AG08395 (cell line): ENCODE measurements around the gene PPARD.
"Not testable (repeated sequence)": the region's sequence is repeated elsewhere in the genome, so short reads cannot be mapped to it uniquely, and the experiment has no call there.

Experiments used
- DNase-seq: peaks from one replicate; pipeline ENCODE4 v3.0.0; 2012; ENCODE audit warnings: mixed read lengths, low spot score

The PPARD gene

GRCh38 chr6:35438378-35439065 lies 96.2 kb downstream of the PPARD start:
- DNase-seq = not testable (repeated sequence)

DNA sequence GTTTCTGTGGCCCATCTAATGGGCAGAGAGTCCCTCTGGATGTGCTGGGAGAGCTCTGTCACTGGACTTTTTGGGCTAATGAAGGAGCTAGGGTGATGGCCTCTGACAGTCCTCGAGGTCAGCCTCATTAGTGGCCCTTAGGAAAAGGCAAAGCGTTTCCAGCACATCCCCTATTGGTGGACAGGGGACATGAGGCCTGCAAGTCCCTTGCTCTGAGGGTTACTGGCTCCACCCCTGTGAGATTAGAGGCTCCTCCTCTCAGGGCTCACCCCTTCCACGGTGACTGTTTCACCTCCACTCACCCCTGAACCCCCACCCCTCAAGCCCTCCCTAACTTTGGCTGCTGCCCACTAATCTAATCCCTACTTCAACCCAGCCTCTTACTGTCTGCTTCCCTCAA lies 97.0 kb downstream of the PPARD start:
- DNase-seq = no peak

- no peak for DNase-seq
These were observed 98.8 kb downstream of the PPARD start for GRCh38 chr6:35441205-35441604.

DNA sequence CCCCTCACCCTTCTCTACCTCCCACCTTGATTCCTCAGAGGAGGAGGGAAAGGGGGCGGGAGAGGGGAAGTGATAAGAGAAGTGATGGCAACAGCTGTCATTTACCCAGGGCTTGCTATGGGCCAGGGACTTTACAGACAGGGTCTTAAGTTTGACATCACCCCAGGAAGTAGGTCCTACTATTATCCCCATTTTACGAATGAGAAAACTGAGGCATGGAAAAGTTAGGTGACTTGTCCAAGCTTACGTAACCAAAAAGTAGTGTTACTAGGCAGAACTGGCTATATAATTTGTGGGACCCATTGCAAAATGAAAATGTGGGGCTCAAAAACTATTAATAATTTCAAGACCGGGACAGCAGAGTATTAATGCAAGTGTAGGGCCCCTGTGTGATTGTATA lies 99.3 kb downstream of the PPARD start:
- no peak for DNase-seq

- no peak for DNase-seq
These were observed 100.3 kb downstream of the PPARD start for GRCh38 chr6:35442693-35443092.

DNA sequence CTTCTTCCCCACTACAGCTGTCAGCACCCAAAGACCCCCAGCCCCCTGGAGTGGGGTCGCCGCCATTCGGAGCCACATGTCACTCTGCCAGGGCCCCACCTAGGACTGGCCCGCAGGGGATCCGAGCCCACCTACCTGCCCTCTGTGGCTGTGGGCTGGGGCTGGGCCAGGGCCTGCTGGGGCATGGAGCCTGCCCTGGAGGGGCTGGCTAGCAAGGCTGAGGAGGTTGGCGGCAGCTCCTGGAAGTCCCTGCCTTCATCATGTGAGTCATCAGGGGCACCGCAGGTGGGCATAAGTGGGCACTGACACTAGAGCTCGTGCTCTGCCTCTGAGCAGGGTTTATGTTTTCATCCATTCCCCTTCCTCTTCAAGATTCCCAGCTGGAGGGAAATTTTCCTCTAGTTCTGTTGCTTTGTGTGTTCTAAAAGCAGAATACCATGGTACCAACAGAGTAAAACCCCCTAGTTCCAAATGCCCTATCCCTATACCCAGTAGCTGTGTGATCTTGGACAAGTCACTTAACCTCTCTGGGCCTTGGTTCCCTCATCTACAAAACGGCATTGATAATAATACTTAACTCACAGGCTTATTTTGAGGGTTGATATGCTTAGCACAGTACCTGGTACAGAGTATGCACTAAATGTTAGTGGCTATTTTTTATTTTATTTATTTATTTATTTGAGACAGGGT lies 101.1 kb downstream of the PPARD start:
- DNase-seq = no peak

DNA sequence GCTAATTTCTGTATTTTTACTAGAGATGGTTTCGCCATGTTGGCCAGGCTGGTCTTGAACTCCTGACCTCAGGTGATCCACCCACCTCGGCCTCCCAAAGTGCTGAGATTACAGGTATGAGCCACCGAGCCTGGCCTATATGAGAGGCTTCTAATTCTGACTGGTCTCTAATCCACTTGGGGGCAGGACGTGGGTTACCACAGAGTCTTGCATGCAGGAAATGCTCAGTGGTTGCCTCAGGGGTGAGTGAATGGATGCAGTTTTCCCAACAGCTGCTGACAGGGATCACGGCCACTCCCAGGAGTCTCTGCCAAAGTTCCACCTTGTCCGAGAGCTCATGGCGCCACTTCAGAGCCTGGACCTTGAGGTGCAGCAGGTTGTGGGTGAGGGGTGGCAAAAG lies 103.3 kb downstream of the PPARD start:
- no peak for DNase-seq

GRCh38 chr6:35448191-35448590 lies 105.8 kb downstream of the PPARD start:
- DNase-seq = no peak

DNA sequence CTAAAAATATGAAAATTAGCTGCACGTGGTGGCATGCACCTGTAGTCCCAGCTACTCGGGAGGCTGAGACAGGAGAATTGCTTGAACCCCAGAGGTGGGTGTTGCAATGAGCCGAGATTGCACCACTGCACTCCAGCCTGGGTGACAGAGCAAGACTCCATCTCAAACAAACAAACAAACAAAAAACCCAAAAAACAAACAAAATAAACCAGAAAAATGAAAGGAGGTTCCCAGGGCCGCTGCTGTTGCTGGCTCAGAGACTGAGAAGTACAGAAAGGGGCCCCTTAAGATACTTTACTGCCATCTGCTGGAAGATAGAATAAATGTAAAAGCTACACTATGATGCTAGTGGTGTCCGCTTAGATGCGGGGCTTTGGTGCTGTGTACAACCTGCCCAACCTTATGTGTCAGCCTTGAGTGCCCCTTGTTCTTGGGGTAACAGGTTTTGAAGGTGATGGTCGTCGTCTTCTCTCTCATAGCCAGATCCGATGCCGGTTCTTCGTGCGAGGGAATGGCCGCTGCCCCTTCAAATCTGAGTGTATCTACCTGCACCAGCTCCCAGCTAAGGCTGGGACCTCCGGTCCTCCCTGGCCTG lies 107.0 kb downstream of the PPARD start:
- DNase-seq = peak; percentile 85

GRCh38 chr6:35451354-35452182 lies 109.2 kb downstream of the PPARD start:
- no peak for DNase-seq

- peak; percentile 97 for DNase-seq
These were observed 110.1 kb downstream of the PPARD start, which contains the start of gene FANCE for GRCh38 chr6:35452183-35453090. TSS of gene FANCE (plus strand) at chr6:35452338. CDS start at chr6:35452546, 208 bp downstream.

DNA sequence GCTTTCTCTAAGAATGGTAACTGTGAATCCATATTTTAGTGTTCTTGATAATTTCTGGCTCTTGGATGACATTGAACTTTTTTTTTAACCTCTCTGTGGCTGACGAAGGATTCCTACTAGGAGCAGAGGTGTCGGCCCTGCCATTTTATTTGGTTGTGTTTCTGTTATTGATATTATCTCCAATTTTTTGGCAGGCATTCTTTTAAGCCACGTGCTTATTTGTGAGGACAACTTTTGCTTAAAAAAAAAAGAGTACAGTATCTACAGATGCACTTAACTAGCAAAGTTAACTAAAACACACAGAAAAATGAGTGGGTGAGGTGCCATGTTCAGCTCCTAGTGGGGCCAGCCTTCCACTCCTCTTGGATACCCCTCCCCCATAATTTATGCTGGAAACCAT lies 110.9 kb downstream of the PPARD start:
- no peak for DNase-seq

- DNase-seq = no peak
These were observed 112.2 kb downstream of the PPARD start for GRCh38 chr6:35454391-35455110.

DNA sequence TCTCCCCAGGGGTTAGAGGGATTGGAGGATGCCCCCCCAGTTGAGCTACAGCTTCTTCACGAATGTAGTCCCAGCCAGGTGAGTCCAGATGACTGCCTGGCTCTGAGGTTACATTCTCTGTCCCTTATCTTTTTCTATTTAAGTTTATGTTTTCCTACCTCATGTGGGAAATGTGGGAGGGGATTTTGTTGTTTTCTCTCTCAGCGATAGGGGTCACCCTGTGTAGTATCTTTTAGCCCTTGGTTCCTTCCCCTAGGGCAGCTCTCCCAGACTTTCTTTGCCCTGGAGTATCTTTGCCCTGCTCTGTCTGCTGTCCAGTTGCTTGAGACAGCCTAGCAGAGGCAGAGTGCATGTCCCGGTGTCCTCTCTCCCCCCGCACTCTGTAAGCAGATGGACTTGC lies 115.5 kb downstream of the PPARD start:
- DNase-seq = no peak

DNA sequence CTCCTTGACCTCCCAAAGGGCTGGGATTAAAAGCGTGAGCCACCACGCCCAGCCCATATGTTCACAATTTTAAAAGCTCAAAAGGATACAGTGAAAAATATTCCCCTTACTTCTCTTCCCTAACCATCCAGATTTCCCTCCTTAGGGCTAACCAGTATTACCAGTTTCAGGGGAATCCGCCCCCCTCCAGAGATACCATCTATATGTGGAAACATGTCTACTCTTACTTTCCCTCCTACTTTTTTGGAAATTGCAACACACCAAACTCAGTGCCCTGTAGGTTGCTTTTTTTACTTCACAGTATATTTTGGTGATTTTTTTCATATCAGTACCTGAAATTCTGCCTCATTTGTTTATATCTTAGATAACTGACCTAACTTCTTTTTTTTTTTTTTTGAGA lies 118.9 kb downstream of the PPARD start:
- no peak for DNase-seq

GRCh38 chr6:35463292-35463691 lies 120.9 kb downstream of the PPARD start:
- no peak for DNase-seq

- no peak for DNase-seq
These were observed 123.3 kb downstream of the PPARD start for GRCh38 chr6:35465646-35466045.

- DNase-seq = peak; percentile 97
These were observed 126.0 kb downstream of the PPARD start, which contains the start of gene RPL10A for GRCh38 chr6:35468181-35468979. TSS of gene RPL10A (plus strand) at chr6:35468401. CDS start at chr6:35468435, 34 bp downstream.

- DNase-seq = no peak
These were observed 126.8 kb downstream of the PPARD start for GRCh38 chr6:35468980-35469750.
